GM20431 (cell line): ENCODE results near the gene AHRR.
"Not testable (repeated sequence)": the region's sequence is repeated elsewhere in the genome, so short reads cannot be mapped to it uniquely, and the experiment has no call there.

Experiments
- in situ Hi-C: fragments of 300-500 bp; cut with MseI, MboI; formaldehyde crosslinking; loops from one replicate; pipeline ENCODE4 v1.15.0; 2020; ENCODE audit warnings: low sequenced_read_pairs; ENCODE audit not compliant: unreplicated experiment

The AHRR gene

DNA sequence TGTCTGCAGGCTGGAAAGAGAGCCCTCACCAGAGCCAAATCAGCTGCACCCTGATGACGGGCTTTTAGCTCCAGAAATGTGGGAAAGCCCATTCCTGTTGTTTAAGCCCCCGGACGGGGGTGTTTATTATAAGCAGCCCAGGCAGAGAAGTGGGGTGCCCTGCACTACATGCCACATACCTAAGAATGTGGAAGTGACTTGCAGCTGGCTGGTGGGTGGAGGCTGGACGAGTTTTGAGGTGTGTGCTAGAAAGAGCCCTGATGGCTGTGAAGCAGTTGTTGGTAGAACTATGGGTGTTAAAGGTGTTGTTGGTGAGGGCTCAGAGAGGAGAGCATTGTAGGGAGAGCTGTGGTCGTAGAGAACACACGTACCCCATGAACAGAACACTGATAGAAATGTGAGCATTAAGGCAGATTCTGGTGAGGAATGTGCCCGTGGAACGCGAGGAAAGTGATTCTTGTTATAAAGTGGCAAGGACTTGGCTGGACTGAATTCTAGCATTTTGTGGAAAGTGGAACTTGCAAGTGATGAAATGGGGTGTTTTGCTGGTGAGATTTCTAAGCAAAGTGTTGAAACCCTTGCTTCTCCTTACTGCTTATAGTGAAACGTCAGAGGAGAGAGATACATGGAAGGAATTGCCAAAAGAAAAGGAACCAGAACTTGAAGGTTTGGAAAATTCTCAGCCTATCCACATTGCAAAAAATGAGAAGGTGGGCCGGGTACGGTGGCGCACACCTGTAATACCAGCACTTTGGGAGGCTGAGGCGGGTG is 38.9 kb downstream of the AHRR start:
- in situ Hi-C loops: no loop called here

DNA sequence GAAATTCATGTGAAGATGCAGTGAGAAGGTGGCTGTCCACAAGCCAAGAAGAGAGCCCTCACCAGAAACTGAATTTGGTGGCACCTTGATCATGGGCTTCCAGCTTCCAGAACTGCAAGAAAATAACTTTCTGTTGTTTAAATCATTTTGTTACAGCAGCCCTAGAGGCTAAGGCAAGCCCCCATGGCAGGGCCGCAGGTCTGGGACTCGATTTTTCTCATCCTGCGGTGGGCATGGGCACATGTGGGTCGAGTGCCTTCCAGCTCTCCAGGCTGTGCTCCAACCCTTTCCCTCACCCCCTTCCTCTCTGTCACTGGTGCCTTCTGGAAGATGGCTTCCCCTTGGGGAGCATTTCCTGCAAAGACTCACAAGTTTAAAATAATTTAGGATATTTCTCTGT is 40.7 kb downstream of the AHRR start:
- in situ Hi-C loops: no loop called here

DNA sequence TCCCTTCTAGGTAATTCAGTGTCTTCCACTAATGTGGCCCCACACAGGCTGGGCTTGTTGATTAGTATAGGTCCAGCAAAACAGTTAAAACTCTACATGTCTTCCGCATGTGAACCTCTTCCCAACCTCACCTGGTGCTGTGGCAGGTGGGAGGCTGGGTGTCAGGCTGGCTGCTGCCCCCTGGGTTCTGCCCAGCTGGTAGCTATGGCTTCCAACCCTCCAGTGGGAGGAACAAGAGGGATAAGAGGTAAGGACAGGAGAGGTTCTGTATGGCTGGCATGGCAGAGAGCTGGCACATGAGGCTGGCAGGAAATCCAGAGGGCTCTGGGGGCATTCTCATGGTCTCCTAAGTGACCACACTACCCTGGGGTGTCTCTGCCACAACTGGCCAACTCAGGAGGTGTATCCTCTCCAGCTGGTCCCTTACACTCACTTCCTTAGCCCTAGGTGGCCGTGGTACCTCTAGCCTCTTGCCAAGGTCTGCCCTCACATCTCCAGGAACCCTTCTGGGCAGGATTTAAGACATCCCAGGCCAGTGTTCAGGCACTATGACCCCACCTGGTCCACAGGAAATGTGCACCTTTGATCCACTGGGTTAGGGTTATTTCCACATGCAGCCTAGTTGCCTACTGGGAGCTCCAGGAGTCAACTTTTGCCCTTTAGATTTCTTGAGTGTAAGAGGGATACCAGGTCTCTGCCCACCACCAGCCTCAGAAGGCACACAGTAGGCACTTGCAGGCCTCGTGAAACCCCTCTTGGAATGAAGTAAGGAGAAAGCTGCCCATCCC is 41.7 kb downstream of the AHRR start:
- in situ Hi-C loops: no loop called here

DNA sequence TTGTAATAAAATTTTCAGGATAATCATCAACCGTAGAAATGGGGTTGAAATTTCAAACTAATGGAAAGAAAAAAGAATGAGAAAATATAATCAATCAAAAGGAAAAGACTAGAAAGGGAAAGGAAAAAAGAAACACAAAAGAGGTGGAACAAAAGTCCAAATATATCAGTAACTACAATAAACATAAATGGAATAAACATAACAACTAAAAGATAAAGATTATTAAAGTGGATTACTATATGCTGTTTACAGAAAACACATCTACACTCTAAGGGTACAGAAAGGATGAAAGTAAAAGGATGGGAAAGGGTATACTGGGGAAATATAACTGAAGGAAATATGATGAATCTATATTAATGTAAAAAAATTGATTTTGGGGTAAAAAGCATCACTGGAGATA is 43.0 kb downstream of the AHRR start:
- in situ Hi-C loops: no loop called here

DNA sequence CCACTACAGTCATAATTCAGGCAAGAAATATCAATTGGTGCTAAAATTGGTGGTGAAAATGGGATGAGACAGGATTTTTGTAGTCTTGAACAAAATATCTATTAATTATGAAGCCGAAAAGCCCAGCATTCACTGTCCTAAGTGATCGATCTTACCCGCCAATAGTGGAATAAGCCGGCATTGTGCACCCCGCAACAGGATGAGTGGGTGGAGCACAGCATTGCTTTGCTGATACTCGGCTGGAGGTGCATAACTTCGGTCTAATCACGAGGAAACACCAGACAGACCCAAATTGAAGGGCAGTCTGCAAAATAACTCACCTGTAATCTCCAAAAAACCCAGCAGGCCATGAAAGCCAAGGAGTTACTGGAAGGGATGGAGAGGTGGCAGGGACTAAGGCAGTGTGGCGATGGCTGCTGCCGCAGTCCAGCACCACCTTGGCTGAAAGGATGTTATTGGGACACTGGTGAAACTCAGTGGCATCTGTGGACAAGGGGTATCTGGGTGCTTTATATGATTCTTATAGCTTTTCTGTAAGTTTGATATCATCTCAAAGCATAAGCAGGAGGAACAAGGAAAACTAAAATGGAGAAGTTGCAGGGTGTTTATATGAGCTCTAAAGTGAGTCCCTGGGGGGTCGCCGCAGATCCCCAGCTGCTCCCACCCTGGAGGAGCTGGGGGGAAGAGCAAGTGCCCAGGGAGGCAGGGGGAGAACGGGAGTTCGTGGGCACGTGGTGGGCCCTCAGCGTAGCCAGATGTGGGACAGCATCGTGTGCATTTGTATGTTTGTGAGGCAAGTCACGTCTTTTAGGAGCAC is 45.2 kb downstream of the AHRR start:
- in situ Hi-C loops: no loop called here

DNA sequence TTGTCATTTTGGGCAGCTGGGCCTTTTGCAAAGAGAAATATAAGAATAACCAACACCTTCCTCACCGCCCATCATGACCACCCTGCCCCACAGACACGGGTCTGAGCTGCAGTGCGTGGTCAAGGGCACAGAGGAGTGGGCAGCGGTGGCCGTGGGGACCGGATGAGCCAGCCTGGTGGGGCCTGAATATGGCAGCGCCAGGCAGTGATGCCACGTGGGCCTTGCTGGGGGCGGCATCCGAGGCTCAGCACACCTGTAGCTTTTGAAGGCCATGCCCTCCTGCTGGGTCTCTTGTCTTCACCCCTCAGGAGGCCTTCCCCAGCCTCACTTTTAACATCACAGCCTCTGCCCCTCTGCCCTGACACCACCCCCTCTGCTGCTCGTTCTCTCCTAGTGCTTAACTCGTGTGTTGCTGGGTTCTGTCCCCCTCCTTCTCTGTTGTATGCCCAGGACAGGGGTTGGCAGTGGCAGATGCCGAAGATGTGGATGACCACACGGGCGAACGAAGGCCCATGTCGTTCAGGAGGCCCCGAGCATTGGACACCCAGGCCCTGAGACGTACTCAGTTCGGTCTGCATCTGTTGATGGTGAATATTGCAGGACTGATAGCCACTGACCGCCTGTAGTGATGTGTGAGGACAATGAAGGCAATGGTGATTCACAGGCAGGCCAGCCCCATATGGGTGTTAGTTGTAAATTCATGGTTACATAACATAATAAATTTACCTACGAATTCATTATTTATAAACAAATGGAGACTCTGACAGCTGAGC is 46.0 kb downstream of the AHRR start:
- in situ Hi-C loops: no loop called here

DNA sequence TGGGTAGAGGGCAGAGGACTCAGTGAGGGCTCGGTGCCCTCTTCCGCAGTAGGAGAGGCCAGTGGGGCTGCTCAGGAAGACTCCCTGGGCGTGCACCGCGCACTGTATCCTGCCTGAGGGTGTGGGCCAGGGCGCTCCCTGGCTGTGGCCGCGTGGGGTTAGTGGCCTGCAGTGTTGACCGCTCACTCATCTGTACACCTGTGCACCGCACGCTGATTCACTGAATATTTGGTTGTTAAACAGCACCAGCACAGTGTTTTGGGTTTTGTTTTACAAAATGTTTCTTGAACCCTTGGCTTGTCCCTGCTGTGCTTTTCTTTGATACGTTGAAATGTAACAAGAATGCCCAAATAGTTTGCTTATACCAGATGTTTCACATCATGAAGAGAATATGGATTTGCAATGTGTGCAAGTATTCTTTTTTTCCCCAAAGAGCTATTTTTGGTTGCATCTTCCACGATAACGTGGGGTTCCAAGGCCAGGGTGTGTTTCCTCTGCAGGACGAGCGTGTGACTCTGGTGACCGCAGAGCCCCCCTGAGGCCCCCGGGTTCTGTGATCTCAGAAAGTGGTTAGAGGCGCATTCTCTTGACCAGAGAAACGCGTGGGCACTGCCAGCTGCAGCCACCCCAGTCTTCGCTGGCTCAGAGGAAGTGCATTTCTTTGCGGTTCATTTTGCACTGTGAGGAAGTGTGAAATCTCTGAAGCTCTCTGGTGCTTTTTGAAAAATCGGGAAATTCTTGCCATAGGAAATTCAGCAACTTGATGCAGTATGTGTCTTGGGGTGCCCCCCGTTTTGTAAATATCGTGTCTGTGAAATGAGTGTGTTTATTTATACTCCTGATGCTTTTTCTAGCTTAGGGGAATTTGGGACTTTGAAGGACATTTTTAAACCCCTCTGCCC is 46.9 kb downstream of the AHRR start:
- in situ Hi-C loops: no loop called here

DNA sequence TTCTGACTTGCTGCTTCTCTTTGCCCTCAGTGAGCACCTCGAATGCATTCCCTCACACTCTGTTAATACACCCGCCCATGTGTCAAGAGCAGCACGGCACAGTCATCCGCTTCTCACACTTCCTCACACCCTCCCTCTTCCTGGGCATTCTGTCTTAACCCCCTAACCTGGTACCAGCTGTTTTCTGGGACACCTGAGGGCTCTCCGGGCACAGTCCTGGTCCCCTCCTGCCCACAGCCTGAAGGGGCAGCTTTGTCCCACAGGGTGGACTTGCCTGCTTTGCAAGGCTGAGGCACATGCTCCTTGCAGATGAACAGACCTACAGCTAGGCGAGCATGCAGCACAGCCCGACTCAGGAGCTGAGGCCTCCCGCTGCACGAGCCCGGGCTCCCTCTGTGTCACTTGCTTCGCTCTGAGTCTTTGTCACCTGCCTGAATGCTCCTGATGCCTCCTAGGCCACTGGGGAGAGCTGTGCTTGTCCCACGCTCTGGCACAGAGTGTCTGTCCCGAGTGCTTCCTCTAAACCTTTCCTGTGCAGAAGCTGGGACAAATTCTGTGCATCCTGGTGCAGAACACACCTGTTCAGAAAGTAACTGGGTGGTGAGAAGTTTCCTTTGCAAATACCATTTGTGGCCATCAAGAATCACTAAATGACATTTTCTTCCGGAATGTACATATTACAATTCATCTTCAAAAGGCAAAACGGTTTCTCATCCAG is 47.8 kb downstream of the AHRR start:
- in situ Hi-C loops: no loop called here

DNA sequence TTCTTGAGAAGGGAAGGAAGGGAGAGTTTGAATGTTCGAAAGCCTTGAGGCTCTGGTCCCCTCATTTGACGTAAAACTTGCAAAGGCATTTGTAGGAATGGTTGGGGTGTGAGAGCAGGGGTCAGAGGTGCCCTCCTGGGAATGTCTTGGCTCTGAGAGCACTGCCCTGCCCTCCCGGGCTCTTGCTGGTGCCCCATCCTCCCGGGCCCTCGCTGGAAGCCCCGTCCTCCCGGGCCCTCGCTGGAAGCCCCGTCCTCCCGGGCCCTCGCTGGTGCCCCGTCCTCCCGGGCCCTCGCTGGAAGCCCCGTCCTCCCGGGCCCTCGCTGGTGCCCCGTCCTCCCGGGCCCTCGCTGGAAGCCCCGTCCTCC is 48.3 kb downstream of the AHRR start:
- in situ Hi-C loops: not testable (repeated sequence)

DNA sequence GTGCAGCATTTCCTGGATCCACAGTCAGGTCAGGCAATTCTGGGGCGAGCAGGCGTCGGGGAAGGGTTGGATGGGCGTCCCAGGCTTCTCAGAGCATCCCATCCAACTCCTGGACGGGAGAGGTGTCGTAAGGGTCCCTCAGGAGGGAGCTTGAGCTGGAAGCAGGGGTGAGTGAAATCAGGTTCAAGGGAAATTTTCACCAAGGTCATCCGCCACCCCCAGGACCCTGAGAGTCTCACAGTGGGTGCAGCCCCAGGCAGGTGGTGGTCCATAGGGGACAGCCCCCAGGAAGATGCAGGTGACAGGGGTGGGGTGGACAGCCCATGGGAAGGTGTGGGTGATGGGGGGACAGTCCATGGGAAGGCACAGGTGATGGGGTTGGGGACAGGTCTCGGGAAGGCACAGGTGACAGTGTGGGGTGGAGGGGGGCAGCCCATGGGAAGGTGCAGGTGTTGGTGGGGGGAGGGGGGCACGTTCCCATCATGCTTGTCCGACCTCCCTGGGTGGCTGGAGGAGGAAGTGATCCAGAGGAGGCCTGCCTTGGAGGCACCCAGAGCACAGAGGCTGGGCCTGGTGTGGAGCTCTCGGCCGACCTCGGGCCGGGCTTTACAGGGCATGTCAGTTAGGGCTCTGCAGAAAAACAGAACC is 48.9 kb downstream of the AHRR start:
- in situ Hi-C loops: no loop called here

DNA sequence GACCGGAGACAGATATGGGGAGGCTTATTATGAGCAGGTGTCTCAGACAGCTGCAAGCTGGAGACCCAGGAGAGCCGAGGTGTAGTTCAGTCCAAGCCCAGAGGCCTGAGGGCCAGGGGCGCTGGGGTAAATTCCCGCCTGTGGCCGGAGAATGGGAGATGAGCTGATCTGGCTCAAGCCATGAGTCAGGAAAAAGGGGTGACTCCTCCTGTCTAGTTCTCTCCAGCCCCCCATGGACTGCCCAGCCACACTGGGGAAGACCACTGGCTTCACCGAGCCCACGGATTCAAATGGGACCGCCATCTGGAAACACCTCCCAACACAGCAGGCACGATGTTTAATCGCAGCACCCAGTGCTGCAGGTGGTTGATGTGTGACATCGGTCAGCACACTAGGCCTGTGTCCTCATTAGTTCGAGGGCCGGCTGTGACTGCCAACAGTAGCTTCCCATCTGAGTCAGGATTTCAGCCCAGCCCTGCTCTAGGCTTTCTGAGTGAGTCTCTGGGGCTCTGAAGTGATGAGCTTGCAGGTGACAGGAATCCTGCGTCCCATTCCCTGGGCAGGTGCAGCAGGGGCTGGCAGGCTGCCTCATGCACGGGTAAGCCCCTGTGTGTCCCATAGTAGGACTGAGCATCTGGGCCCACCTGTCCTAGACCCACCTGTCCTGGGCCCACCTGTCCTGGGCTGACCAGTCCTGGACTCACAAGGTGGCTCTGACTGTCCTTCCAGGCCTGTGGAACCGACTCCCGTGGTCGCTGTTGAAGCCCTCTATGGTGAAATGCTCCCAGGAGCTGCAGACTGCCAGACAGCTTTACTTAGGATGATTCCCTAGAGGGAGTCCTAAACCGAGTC is 49.7 kb downstream of the AHRR start:
- in situ Hi-C loops: no loop called here

DNA sequence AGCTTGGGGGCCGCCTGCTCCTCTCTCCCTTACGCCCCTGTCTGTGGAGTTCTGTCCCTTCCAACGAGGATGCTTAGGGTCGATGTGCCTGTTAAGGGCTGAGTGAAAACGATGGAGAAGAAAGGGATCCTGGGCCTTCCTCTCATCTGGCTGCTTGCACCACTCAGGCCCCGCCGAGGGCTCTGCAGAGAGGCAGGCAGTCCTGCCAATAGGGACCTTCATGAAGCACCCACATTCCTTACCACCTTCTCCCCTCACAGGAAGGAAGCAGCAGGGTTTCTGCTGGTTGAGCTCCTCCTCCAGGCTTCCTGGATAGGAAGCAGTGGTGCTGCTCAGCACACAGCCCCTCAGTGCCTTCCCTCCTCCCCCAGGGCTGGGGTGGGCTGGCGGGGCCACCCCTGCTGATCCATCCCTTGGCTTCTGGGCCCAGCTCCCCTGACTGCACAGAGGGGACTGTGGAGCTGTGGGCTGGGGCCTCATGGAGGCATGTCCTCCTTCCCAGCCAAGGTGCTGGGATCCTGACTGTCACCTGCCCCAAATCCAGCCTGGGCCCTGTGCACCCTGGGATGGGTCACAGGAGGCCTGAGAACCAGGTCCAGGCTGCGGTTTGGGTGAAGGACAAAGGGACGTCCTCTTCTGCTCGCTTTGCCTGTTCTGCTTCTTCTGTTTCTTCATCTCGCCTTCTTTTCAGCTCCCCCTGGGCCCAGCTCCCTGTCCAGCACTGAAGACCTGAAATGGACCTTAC is 50.5 kb downstream of the AHRR start:
- in situ Hi-C loops: no loop called here

DNA sequence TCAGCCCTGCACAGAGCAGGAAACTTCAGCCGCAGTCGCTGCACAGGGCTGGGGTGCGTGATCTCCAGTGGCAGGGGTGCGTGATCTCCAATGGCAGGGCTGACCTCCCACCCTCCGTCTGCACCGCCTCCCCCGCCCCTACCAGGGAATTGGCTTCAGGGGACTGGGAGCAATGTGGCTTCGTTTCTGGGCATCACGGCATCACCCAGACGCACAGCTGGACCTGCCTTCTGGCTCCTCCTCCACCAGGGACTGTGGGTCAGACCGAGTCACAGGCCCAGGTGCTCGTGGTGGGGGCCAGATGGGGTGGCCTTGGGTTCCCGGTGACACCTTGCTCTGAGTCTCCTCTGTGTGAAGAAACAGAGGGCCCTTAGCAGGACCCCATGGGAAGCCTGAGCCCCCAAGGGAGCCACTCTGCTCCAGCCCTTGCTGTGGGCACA is 51.1 kb downstream of the AHRR start:
- in situ Hi-C loops: no loop called here

DNA sequence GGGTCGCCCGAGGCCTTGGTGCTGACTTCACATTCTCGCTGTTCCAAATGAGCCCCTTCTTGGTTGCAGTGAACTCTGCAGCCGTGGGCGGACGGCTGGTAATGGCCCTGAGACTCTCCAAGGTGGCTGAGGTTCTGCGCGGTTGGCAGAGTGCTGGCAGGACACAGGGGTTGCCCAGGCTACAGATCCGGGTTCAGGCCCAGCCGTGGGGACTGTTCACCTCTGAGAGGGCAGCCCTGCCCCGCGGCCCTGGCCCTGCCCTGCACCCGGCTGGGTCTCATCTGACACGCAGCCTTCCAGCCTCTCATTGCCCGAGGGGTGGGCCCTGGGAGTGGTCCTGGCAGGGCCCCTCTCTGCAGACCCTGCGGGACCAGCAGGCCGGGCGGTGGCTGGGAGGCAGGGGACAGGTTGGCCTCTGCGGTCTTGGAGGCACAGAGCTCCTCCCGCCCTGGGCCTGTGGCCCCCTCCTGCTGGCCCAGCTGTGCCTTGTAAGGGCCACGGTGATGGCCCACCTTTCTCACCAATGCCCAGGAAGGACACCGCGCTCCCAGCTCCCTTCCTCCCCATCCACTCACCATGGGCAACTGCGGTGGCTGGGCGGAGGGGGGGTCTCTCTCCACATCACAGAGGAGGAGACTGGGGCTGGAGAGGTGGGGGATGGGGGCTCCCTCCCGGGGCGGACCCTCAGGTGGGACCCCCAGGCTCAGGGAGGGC is 51.6 kb downstream of the AHRR start:
- in situ Hi-C loops: no loop called here

DNA sequence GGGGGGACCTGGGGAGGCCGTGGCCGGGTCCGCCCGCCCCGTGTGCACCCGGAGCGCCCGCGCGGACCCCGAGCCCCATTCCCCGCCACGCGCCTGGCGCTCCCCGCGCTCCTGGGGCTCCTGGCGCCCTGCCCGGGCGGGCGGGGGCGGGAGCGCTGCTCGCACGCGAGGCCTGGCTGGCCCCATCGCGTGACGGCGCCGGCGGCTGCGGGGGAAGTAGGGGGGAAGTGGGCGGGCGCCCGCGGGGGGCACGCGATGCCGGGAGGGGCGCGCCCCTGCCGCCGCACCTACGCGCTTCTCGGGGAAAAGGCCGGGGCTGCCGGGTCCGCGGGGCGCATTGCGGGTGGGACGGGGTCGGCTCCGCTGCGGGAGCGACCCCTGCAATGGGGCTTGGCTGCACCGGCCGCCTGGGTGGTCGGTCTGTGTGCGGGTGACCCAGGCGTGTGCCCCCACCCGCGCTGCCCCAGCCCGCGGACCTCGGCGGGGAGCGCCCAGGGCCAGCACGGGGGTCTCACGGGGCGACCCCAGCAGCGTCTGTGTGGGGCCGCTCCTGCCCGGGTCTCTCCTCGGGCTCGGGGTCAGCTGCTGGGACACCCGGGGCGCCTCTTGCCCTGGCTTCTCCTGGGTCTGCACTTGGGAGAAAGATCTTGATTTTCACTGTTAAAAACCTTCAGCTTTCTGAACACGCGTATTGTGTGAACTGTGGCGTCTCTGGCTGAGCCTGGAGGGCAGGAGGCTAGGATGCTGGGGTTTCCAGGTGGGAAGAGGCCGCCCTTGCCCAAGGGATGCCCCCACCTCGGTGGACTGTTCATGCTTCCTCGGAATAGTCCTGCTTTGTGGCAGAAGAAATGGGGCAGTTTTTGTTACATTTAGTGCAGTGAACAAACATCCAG is 52.4 kb downstream of the AHRR start:
- in situ Hi-C loops: no loop called here
